ENCODE results near the gene ZNF283. TPM values are rescaled to one million over a fixed set of nuclear protein-coding genes. Genes with fewer than 3 reads are reported as not detected.
"Not testable (repeated sequence)": the region's sequence is repeated elsewhere in the genome, so short reads cannot be mapped to it uniquely, and the experiment has no call there.

The ZNF283 gene
- polyA plus RNA-seq, 1 donor = 8.3 TPM

GRCh38 chr19:43858174-43858573 is 31.1 kb downstream of the ZNF283 start:
- DNase-seq = no peak

DNA sequence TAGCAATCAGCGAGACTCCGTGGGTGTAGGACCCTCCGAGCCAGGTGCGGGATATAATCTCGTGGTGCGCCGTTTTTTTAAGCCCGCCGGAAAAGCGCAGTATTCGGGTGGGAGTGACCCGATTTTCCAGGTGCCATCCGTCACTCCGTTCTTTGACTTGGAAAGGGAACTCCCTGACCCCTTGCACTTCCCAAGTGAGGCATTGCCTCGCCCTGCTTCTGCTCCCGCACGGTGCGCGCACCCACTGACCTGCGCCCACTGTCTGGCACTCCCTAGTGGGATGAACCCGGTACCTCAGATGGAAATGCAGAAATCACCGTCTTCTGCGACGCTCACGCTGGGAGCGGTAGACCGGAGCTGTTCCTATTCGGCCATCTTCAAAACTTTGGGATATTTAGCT is 39.8 kb downstream of the ZNF283 start:
- DNase-seq = not testable (repeated sequence)

- DNase-seq = no peak
Observed at GRCh38 chr19:43872547-43873336, 45.6 kb downstream of the ZNF283 start.

GRCh38 chr19:43880483-43880882 is 53.4 kb downstream of the ZNF283 start:
- no peak for DNase-seq

DNA sequence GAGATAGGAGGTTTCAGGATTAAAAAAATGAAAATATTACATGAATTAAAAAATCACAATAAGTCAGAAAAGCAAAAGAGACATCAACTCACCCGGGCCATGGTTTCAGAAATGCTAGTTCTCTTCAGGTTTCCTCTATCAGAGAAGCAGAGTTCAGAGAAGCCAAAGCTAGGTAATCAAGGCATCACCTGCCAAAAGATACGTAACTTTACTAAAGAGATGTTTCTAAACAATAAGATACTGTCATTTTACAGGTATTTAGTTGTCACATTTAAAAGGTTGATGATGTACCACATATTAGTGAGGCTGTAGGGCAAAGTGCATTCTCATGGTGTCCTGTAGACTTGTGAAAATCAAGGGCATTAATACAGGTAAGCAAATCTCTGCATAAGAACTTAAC is 56.7 kb downstream of the ZNF283 start, which contains the start of gene ZNF404:
Gene ZNF404, minus strand, starts transcription at position 101 of the 400 bp plus-strand sequence.
- DNase-seq = no peak

GRCh38 chr19:43895727-43896308 is 68.7 kb downstream of the ZNF283 start:
- no peak for DNase-seq

Other genes starting within 250 kb of the ZNF283 start
- 13.8 TPM for gene IRGQ, start 231.2 kb upstream of the ZNF283 start, polyA plus RNA-seq (ENCODE audit: insufficient read length)
- 9.9 TPM for gene ZNF576, start 230.7 kb upstream of the ZNF283 start, polyA plus RNA-seq (ENCODE audit: insufficient read length)
- gene SRRM5, start 215.2 kb upstream of the ZNF283 start, polyA plus RNA-seq (ENCODE audit: insufficient read length) = 0.52 TPM
- 64.9 TPM for gene ZNF428, start 207.7 kb upstream of the ZNF283 start, polyA plus RNA-seq (ENCODE audit: insufficient read length)
- 7.8 TPM for gene CADM4, start 187.5 kb upstream of the ZNF283 start, polyA plus RNA-seq (ENCODE audit: insufficient read length)
- gene PLAUR, start 157.2 kb upstream of the ZNF283 start, polyA plus RNA-seq (ENCODE audit: insufficient read length) = 6.5 TPM
- not detected for gene IRGC, start 111.2 kb upstream of the ZNF283 start, polyA plus RNA-seq (ENCODE audit: insufficient read length)
- 40.9 TPM for gene SMG9, start 72.4 kb upstream of the ZNF283 start, polyA plus RNA-seq (ENCODE audit: insufficient read length)
- 1.1 TPM for gene KCNN4, start 46.3 kb upstream of the ZNF283 start, polyA plus RNA-seq (ENCODE audit: insufficient read length)
- 0.52 TPM for gene LYPD5, start 24.9 kb upstream of the ZNF283 start, polyA plus RNA-seq (ENCODE audit: insufficient read length)
- 8.6 TPM for gene ZNF404, start 56.6 kb downstream of the ZNF283 start, polyA plus RNA-seq (ENCODE audit: insufficient read length)
- gene ZNF45, start 108.0 kb downstream of the ZNF283 start, polyA plus RNA-seq (ENCODE audit: insufficient read length) = 15.3 TPM
- 3.0 TPM for gene ZNF221, start 123.9 kb downstream of the ZNF283 start, polyA plus RNA-seq (ENCODE audit: insufficient read length)
- 7.2 TPM for gene ZNF155, start 156.9 kb downstream of the ZNF283 start, polyA plus RNA-seq (ENCODE audit: insufficient read length)
- gene ZNF230, start 175.6 kb downstream of the ZNF283 start, polyA plus RNA-seq (ENCODE audit: insufficient read length) = 2.1 TPM
- 3.3 TPM for gene ZNF222, start 198.1 kb downstream of the ZNF283 start, polyA plus RNA-seq (ENCODE audit: insufficient read length)
- gene ZNF223, start 224.7 kb downstream of the ZNF283 start, polyA plus RNA-seq (ENCODE audit: insufficient read length) = 3.5 TPM
- 2.9 TPM for gene ZNF284, start 244.8 kb downstream of the ZNF283 start, polyA plus RNA-seq (ENCODE audit: insufficient read length)

All from hindlimb muscle (tissue), 1 donor.